Calu3 (cell line): ENCODE results near the gene HBS1L. TPM values are rescaled to one million over a fixed set of nuclear protein-coding genes. Genes with fewer than 3 reads are reported as not detected.

Experiments used
- BruUV-seq: library from RNA; stranded (reverse); fragments of 400-500 nt; replicated peaks from 2 replicates; lab custom pipeline; 2021; lab: Mats Ljungman, UMichigan
- CTCF ChIA-PET: fragments of 300-600 bp; sonication (Branson Sonifier 250); formaldehyde crosslinking; loops from one replicate; lab custom pipeline; 2022; ENCODE audit warnings: antibody characterized with exemption; lab: Charles Lee
- DNase-seq: peaks from one replicate; pipeline ENCODE4 v3.0.0; 2022
- H3K27ac Mint-ChIP-seq: one replicate; pipeline ENCODE4 v1.8.0; 2022; ENCODE audit warnings: mixed read lengths; ENCODE audit not compliant: unreplicated experiment
- H3K27me3 Mint-ChIP-seq: one replicate; pipeline ENCODE4 v1.8.0; 2022; ENCODE audit warnings: mixed read lengths; ENCODE audit not compliant: unreplicated experiment
- H3K36me3 Mint-ChIP-seq: one replicate; pipeline ENCODE4 v1.8.0; 2022; ENCODE audit warnings: mild to moderate bottlenecking, moderate library complexity, mixed read lengths; ENCODE audit not compliant: insufficient read depth, unreplicated experiment
- H3K4me1 Mint-ChIP-seq: one replicate; pipeline ENCODE4 v1.8.0; 2022; ENCODE audit warnings: mild to moderate bottlenecking, low read depth, mixed read lengths; ENCODE audit not compliant: unreplicated experiment
- H3K4me3 Mint-ChIP-seq: one replicate; pipeline ENCODE4 v1.8.0; 2022; ENCODE audit warnings: mild to moderate bottlenecking, low read depth, moderate library complexity, mixed read lengths; ENCODE audit not compliant: unreplicated experiment
- H3K9me3 Mint-ChIP-seq: one replicate; pipeline ENCODE4 v1.8.0; 2022; ENCODE audit warnings: low read depth, mixed read lengths; ENCODE audit not compliant: unreplicated experiment
- CTCF ChIP-seq: fragments of 200-600 bp; IDR thresholded peaks from one replicate; pipeline ENCODE4 v1.8.0; 2022; ENCODE audit warnings: antibody characterized with exemption; ENCODE audit not compliant: unreplicated experiment
- intact Hi-C: fragments of 100-400 bp; cut with micrococcal nuclease; formaldehyde crosslinking; loops from one replicate; pipeline ENCODE4 v1.10.0; 2022; ENCODE audit not compliant: unreplicated experiment
- total RNA-seq: library from RNA; stranded (reverse); gene quantifications from 2 replicates; pipeline ENCODE4 v1.2.3, GENCODE V29; 2022

The HBS1L gene
- total RNA-seq, 1 experiment from 2014 or later = 50.0 TPM

- DNase-seq = no peak
- no peaks in the 10 kb centered on the region for H3K4me1 Mint-ChIP-seq
- CTCF ChIA-PET = no interaction called here
- BruUV-seq = no TSS peak
- TF ChIP-seq CTCF = no peak
- peaks cover 4% of the 10 kb centered on the region for H3K36me3 Mint-ChIP-seq
- H3K27ac Mint-ChIP-seq = no peak overlapping the region
- no peaks in the 10 kb centered on the region for H3K9me3 Mint-ChIP-seq
- H3K27me3 Mint-ChIP-seq = no peaks in the 10 kb centered on the region
- intact Hi-C loops = no loop called here
- no peak overlapping the region for H3K4me3 Mint-ChIP-seq
Observed at GRCh38 chr6:134964451-134965203, 90.0 kb downstream of the HBS1L start.

GRCh38 chr6:134962421-134962820, 92.2 kb downstream of the HBS1L start:
- intact Hi-C loops = no loop called here
- H3K4me1 Mint-ChIP-seq = no peaks in the 10 kb centered on the region
- CTCF ChIA-PET = no interaction called here
- H3K27me3 Mint-ChIP-seq = no peaks in the 10 kb centered on the region
- H3K9me3 Mint-ChIP-seq = no peaks in the 10 kb centered on the region
- no peak for DNase-seq
- peaks cover 4% of the 10 kb centered on the region for H3K36me3 Mint-ChIP-seq
- no peak overlapping the region for H3K4me3 Mint-ChIP-seq
- no peak overlapping the region for H3K27ac Mint-ChIP-seq
- no peak for TF ChIP-seq CTCF
- no TSS peak for BruUV-seq

DNA sequence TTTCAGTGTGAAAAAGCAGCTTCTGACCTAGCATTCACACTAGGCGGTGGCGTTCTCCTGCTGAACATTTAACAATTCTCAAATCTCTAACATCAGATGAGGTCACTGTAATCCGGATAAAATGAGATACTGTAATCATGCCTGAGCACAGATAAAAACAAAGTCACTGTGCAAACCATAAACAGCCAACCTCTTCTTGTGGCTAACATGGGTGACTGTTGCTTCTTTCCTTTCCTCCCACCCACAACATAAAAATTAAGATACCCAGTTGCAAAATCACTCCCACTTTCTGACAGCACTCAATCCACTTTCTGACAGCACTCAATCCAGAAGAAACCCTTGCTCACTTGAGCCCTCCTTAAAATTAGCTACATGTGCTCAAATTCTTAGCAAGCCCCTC, 93.3 kb downstream of the HBS1L start:
- intact Hi-C loops = no loop called here
- BruUV-seq = no TSS peak
- TF ChIP-seq CTCF = no peak
- DNase-seq = no peak
- Mint-ChIP-seq H3K27me3 (no peaks in the 10 kb centered on the region), H3K9me3 (no peaks in the 10 kb centered on the region), H3K4me3 (no peak overlapping the region), H3K4me1 (no peaks in the 10 kb centered on the region), H3K36me3 (peaks cover 4% of the 10 kb centered on the region), H3K27ac (no peak overlapping the region)
- CTCF ChIA-PET = no interaction called here

DNA sequence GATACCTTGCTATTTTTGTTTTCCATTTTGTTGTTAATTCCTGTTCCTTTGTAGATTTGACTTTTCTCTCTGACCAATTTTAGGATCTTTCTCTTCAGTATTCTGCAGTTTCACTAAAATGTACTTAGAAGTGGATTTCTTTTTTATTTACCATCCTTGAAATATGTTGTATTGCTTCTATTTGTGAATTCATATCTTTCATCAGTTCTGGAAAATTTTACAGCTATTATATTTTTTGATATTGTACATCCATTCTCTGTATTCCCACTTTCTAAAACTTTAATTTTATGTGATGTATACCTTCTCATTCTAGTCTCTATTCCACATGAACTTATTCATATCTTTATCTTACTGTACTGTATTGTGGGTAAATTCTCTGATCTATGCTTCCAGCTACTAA, 95.0 kb downstream of the HBS1L start:
- BruUV-seq = no TSS peak
- peaks cover 4% of the 10 kb centered on the region for H3K36me3 Mint-ChIP-seq
- no peak for DNase-seq
- H3K9me3 Mint-ChIP-seq = no peaks in the 10 kb centered on the region
- H3K4me3 Mint-ChIP-seq = no peak overlapping the region
- CTCF ChIA-PET = no interaction called here
- intact Hi-C loops = no loop called here
- peaks cover 8% of the 10 kb centered on the region for H3K4me1 Mint-ChIP-seq
- TF ChIP-seq CTCF = no peak
- no peaks in the 10 kb centered on the region for H3K27me3 Mint-ChIP-seq
- H3K27ac Mint-ChIP-seq = no peak overlapping the region
